H1 (cell line): ENCODE data around the gene NCOA6.

Source experiments
- CTCF ChIP-seq, 3 experiments: IDR thresholded peaks; 1 replicate in 2 of 3; 2 replicates in 1 of 3; pipeline versions ENCODE4 v1.5.1 to v1.6.1; 2011; ENCODE audit warnings: low read length in 3 of 3, mild to moderate bottlenecking in 3 of 3, inconsistent platforms in 2 of 3, low read depth in 1 of 3, moderate library complexity in 1 of 3; ENCODE audit not compliant: insufficient read depth in 1 of 3; ENCODE audit errors: control extremely low read depth in 1 of 3
- EP300 ChIP-seq, 2 experiments: IDR thresholded peaks; 1 replicate in 1 of 2; 2 replicates in 1 of 2; pipeline ENCODE4 v1.6.1; 2011 to 2012; ENCODE audit warnings: low read depth in 2 of 2, low read length in 2 of 2, mild to moderate bottlenecking in 2 of 2, borderline replicate concordance in 1 of 2, inconsistent platforms in 1 of 2, moderate library complexity in 1 of 2
- GTF2F1 ChIP-seq: IDR thresholded peaks from 2 replicates; pipeline ENCODE4 v1.6.1; 2012; ENCODE audit warnings: low read depth, low read length, improper control_type of control experiment, borderline replicate concordance
- SIN3A ChIP-seq, 2 experiments: IDR thresholded peaks in 1 of 2; conservative IDR thresholded peaks in 1 of 2; 2 replicates each; pipeline ENCODE4 v1.6.1; 2011 to 2012; ENCODE audit warnings: low read length in 2 of 2, improper control_type of control experiment in 1 of 2, low read depth in 1 of 2, mild to moderate bottlenecking in 1 of 2
- USF2 ChIP-seq: IDR thresholded peaks from 2 replicates; pipeline ENCODE4 v1.6.1; 2011; ENCODE audit warnings: low read length, improper control_type of control experiment

- no peak for TF ChIP-seq CTCF (IDR thresholded peaks at IDR 0.05; ENCODE audit: control extremely low read depth in 1 of 3, insufficient read depth in 1 of 3, low read depth in 1 of 3, low read length in 3 of 3)
- no peak for TF ChIP-seq SIN3A (conservative IDR thresholded peaks at IDR 0.05 in 1 of 2, IDR thresholded peaks at IDR 0.05 in 1 of 2; ENCODE audit: low read depth in 1 of 2, low read length in 2 of 2)
- no peak for TF ChIP-seq GTF2F1
- TF ChIP-seq EP300 (IDR thresholded peaks at IDR 0.05; ENCODE audit: borderline replicate concordance in 1 of 2, low read depth in 2 of 2, low read length in 2 of 2), result no peak
- no peak for TF ChIP-seq USF2
These were observed 110.1 kb downstream of the NCOA6 start for GRCh38 chr20:34715384-34715783.
